Measurements from ENCODE around the gene CDK17. TPM values are rescaled to one million over a fixed set of nuclear protein-coding genes. Genes with fewer than 3 reads are reported as not detected.
"Not testable (repeated sequence)": the region's sequence is repeated elsewhere in the genome, so short reads cannot be mapped to it uniquely, and the experiment has no call there.

Gene CDK17
- polyA plus RNA-seq (ENCODE audit: insufficient read length in 4 of 4): 10 to 100 TPM; 34.7 to 47.6 (median 37.0) TPM

DNA sequence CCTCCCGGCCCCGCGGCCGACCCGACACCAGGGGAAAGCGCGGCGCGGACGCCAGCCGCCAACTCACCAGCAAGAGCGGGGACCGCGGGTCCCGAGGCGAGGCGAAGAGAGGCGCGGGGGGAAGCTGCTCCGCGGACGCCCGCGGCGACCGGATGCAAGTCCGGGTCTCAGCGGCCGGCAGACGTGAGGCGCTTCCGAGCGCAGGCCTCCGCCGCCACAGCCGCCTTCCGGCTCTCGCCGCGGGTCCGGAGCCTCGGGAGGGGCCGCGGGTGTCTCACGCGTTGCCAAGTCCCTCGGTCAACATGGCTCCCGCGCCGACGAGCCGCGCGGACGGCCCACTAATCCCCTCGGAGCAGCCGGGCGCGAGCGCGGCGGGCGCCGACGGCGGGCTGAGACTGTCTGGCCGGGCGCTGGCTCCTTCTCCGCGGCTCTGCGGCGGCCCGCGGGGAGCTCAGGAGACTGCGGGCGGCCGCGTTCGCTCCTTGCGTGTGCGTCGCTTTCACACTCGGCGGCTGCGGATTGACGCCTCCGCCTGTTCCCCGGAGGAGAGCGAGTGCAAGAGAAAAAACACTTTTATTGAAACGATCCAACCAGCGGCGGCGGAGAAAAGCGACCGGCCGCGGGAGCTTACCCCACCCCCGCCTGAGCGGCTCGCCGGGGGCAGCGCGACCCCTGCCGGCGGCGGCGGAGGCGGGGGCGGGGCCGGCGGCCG lies at the start of gene CDK17:
Gene CDK17 (minus strand): TSS at position 521 of the 712 bp plus-strand sequence. CDS start 65,603 bp downstream, outside the sequence.
- peak in 3 of 4 donors; percentile 64 to 73 (median 69) for DNase-seq (ENCODE audit: low read depth in 4 of 4, low spot score in 2 of 4)

- DNase-seq (ENCODE audit: low read depth in 4 of 4, low spot score in 2 of 4): no peak
Measured at GRCh38 chr12:96448300-96448699, 48.1 kb upstream of the CDK17 start.

DNA sequence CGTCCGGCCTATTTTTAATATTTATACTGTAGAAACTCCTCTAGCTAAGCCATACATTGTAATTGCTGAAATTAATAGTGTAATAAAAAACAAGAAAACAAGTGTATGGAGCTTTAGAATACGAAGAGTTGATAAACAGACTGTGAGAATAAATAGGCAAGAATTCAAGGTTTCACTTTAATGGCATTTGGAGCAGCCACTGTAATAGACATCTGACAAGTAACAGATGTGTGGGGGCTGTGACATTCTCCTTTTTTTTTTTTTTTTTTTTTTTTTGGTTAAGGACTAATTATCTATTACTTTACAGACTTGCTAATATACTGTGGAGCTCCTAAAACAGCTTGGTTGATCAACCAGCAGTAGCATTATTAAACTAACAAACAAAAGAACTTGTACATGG lies 47.0 kb upstream of the CDK17 start:
- no peak for DNase-seq (ENCODE audit: low read depth in 4 of 4, low spot score in 2 of 4)

DNA sequence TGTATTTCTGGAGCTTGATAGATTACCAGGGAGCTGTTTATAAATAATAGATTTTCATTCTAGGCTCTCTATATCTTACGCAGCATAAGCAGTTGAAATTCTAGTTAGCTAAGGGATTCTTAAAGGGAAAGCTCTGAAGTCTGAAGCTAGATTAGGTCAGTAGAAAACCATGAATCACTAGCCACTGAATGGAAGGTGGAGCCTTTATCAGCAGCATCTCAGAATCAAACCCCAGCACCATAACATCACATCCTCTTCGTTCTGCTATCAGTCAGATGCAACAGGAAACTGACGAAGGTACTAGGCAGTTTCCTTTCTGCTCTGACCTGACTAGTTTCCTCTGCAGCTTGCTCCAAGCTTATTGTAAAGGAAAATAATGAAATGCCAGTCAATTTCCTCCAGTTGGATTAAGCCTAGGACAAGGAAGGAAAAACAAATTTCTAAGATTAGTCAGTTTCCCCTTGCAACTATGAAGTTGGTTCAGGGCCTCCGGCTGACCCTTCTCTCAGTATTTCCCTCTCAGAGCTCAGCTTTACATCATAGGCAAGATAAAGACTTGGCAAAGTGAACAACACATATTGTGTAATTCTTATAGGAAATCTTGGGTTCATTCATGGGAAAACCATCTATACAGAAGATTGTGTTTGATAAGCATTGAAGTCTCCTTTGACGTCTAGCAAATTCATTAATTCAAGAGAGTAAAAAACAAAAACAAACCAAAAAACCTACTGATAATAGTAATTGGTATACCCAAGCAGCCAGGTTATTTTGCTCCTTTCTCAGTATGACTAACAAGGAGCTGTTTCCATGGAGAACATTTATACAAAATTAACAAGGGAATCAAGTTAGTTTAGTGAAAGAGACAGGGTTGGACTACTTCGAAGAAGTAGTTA lies 45.7 kb upstream of the CDK17 start:
- no peak for DNase-seq (ENCODE audit: low read depth in 4 of 4, low spot score in 2 of 4)

GRCh38 chr12:96444399-96444798 lies 44.2 kb upstream of the CDK17 start:
- DNase-seq (ENCODE audit: low read depth in 4 of 4, low spot score in 2 of 4): no peak

GRCh38 chr12:96442906-96443305 lies 42.7 kb upstream of the CDK17 start:
- no peak for DNase-seq (ENCODE audit: low read depth in 4 of 4, low spot score in 2 of 4)

DNA sequence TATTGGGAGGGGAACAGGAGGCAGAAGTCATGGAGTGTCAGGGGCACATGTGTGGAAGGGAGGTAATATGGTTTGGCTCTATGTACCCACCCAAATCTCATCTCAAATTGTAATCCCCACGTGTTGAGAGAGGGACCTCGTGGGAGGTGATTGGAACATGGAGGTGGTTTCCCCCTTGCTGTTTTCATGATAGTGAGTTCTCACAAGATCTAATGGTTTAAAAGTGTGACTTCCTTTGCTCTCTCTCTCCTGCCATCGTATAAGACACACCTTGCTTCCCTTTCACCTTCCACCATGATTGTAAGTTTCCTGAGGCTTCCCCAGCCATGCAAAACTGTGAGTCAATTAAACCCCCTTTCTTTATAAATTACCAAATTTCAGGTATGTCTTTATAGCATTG lies 41.6 kb upstream of the CDK17 start:
- DNase-seq (ENCODE audit: low read depth in 4 of 4, low spot score in 2 of 4): no peak

DNA sequence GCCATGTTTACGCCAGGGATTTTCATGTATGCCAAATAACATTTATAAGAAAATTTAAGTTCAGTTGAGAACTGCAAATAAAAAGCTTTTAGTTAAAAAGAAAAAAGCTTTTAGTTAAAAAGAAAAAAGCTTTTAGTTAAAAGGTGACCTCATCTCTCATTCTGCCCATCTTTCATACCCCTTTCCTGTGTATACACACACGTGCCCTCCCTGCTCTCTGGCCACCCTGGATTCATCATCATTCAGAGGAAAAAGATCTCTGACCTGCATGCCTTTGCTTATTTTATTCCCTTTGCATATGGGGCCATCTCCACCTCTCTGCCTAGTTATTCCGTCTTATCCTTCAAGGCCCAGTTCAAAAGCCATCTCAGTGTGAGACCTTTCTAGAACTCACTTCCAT lies 38.1 kb upstream of the CDK17 start:
- DNase-seq (ENCODE audit: low read depth in 4 of 4, low spot score in 2 of 4): no peak

- no peak for DNase-seq (ENCODE audit: low read depth in 4 of 4, low spot score in 2 of 4)
Measured at GRCh38 chr12:96437171-96437445, 36.9 kb upstream of the CDK17 start.

DNA sequence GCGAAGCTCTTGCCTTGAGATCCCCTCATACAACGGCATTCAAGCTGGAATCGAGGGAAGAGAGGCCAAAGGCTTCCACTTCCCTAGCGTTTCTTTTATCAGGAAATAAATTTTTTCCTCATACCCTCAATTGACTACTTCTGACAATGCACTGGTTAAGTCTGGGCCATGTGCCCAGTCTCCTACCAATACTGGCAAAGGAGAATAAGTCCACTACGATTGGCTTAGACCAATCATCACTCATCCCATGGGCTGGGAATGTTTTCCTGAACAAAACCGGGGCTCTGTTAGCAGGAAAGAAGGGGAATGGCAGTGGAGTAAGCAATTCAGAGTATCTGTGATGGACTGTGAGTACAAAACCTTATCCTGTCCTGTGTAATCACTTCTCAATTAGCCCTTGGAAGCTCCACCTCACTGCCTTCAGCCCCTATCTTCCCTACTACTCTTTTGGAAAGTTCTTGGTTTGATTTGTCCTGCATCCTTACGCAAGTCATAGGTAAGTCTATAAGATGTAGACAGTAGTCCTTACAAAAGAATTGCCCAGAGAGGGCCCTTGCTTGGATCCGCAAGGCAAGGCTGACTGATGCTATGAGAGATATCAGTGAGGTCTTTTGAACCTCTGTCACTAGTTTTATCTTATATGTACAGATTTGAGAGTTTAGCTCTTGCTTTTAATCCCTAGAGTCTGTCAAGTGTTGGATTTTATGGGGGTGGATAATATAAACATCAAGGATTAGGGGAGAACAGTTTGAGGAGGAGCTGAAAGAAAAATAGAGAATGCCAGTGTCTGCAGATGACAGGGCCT lies 36.3 kb upstream of the CDK17 start:
- no peak for DNase-seq (ENCODE audit: low read depth in 4 of 4, low spot score in 2 of 4)

GRCh38 chr12:96434107-96434506 lies 33.9 kb upstream of the CDK17 start:
- no peak for DNase-seq (ENCODE audit: low read depth in 4 of 4, low spot score in 2 of 4)

GRCh38 chr12:96432496-96433321 lies 32.5 kb upstream of the CDK17 start:
- DNase-seq (ENCODE audit: low read depth in 4 of 4, low spot score in 2 of 4): not testable (repeated sequence)

GRCh38 chr12:96431067-96431466 lies 30.8 kb upstream of the CDK17 start:
- no peak for DNase-seq (ENCODE audit: low read depth in 4 of 4, low spot score in 2 of 4)

DNA sequence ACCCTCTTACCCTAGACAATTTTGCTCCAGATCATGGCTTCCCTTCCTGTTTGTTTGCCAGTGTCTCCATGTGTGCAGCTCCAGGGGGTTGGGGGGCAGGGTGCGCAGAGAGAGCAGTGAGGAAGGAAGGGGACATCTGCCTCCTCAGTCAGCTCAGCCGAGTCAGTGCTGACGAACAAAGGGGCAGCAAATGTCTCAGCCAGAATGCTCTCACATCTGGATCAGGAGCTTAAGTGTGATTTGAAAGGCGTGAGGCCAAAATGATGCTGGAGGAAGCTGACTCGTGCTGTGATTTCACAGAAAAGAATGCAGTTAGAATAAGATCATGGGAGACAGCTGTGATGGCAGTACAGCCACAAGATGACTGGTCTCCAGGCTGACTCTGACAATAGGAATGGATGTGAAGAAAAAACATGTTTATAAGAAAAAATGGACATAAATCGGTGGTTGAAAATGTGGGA lies 27.1 kb upstream of the CDK17 start:
- no peak for DNase-seq (ENCODE audit: low read depth in 4 of 4, low spot score in 2 of 4)

GRCh38 chr12:96425951-96426350 lies 25.7 kb upstream of the CDK17 start:
- DNase-seq (ENCODE audit: low read depth in 4 of 4, low spot score in 2 of 4): no peak

- DNase-seq (ENCODE audit: low read depth in 4 of 4, low spot score in 2 of 4): no peak
Measured at GRCh38 chr12:96425321-96425720, 25.1 kb upstream of the CDK17 start.

- DNase-seq (ENCODE audit: low read depth in 4 of 4, low spot score in 2 of 4): no peak
Measured at GRCh38 chr12:96424601-96425000, 24.4 kb upstream of the CDK17 start.

GRCh38 chr12:96422192-96422591 lies 22.0 kb upstream of the CDK17 start:
- no peak for DNase-seq (ENCODE audit: low read depth in 4 of 4, low spot score in 2 of 4)

DNA sequence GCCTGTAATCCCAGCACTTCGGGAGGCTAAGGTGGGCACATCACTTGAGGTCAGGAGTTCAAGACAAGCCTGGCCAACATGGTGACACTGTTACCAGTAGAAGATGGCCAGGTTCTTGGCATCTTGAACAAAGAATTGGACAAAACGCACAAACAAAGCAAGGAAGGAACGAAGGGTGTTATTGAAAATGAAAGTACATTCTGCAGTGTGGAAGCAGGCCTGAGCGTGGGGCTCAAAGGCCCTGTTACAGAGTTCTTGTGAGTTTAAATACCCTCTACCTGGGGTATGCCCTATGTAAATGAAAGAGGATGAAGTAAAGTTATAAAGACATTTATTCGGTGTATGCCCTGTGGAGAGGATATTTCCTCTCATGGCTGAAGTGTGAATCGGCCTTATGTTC lies 20.8 kb upstream of the CDK17 start:
- DNase-seq (ENCODE audit: low read depth in 4 of 4, low spot score in 2 of 4): no peak

DNA sequence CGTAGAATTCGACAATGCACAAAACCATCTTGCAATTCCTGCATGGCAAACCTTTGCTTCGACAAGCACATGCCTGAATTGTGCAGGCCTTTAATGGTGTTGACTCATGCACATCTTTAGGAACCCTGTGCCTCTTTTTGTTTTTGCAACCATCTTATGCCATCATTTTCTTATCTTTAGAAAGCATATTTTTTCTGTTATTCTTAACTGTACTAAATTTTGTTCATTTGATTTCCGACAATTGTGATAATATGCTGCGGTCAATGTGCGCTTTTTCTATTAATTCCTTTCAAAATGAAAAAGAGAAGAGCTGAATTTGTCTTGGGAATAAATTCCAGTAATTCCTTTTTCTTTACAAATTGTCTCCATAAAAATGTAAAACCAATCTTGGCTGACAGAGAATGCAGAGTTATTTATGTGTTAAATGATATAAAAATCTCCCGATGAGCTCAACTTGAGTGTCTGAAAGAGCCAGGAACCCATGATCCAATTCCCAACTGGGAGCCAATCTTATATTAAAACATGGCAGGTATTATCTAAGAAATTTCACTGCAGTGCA lies 20.1 kb upstream of the CDK17 start:
- no peak for DNase-seq (ENCODE audit: low read depth in 4 of 4, low spot score in 2 of 4)

All from left renal cortex interstitium (tissue), 4 donors.